Esophagus muscularis mucosa (tissue), 4 donors: Measurements from ENCODE around the gene ANK2. TPM values are rescaled to one million over a fixed set of nuclear protein-coding genes. Genes with fewer than 3 reads are reported as not detected.

Source experiments
- DNase-seq: peaks from one replicate; pipeline ENCODE4 v3.0.0-alpha.2; 2017; ENCODE audit errors: extremely low spot score
- H3K27ac ChIP-seq, 4 donors: fragments of 200-600 bp; sonication (generic); replicated peaks in 1 of 4; 1 replicate in 3 of 4; 2 replicates in 1 of 4; pipeline ENCODE4 v1.5.1; 2016 to 2019; ENCODE audit warnings: mild to moderate bottlenecking in 1 of 4
- H3K27me3 ChIP-seq, 4 donors: fragments of 200-600 bp; sonication (generic); one replicate each; pipeline versions ENCODE4 v1.5.1 to v1.6.0; 2016 to 2019
- H3K36me3 ChIP-seq, 4 donors: fragments of 200-600 bp; sonication (generic); one replicate each; pipeline ENCODE4 v1.5.1; 2016 to 2019
- H3K4me1 ChIP-seq, 4 donors: fragments of 200-600 bp; sonication (generic); one replicate each; pipeline ENCODE4 v1.5.1; 2016 to 2019
- H3K4me3 ChIP-seq, 4 donors: fragments of 200-600 bp; sonication (generic); 1 replicate in 2 of 4; 2 replicates in 2 of 4; pipeline ENCODE4 v1.5.1; 2016 to 2019; ENCODE audit warnings: mild to moderate bottlenecking in 4 of 4, moderate library complexity in 1 of 4
- H3K9me3 ChIP-seq, 4 donors: fragments of 200-600 bp; sonication (generic); 1 replicate in 3 of 4; 2 replicates in 1 of 4; pipeline ENCODE4 v1.5.1; 2016 to 2019
- CTCF ChIP-seq, 3 experiments: fragments of 200-600 bp in 2 of 3; fragments of 450-650 bp in 1 of 3; sonication (generic) in 2 of 3; IDR thresholded peaks; one replicate each; pipeline ENCODE4 v1.5.1; 2017 to 2019; ENCODE audit warnings: antibody characterized with exemption in 3 of 3, mild to moderate bottlenecking in 2 of 3, moderate library complexity in 1 of 3
- EP300 ChIP-seq: sonication (generic); formaldehyde crosslinking; IDR thresholded peaks from one replicate; pipeline ENCODE4 v1.6.1; 2017; ENCODE audit warnings: antibody characterized with exemption
- POLR2A ChIP-seq: fragments of 450-650 bp; IDR thresholded peaks from one replicate; pipeline ENCODE4 v1.6.1; 2017; ENCODE audit warnings: antibody characterized with exemption, moderate library complexity, mild to moderate bottlenecking, low read depth
- POLR2AphosphoS5 ChIP-seq, 2 donors: sonication (generic); formaldehyde crosslinking; IDR thresholded peaks; one replicate each; pipeline ENCODE4 v1.6.1; 2017; ENCODE audit warnings: antibody characterized with exemption in 2 of 2
- WGBS: methylation state at CpG from one replicate; pipeline ENCODE4 v1.1.5; 2018; 5-methylcytosine and 5-hydroxymethylcytosine counted together
- intact Hi-C: fragments of 100-400 bp; cut with DNase I; formaldehyde crosslinking; loops from one replicate; pipeline ENCODE4 v1.15.1; 2023
- total RNA-seq, 4 donors: library from RNA; depleted of rRNA; stranded (reverse); fragments of >200 nt; gene quantifications; one replicate each; pipeline versions ENCODE4 v1.1.0 to v1.2.1, GENCODE V29; 2016

Gene ANK2
- total RNA-seq, 4 donors from 2014 or later: 76.8 to 88.0 (median 82.8) TPM

- Histone ChIP-seq H3K36me3 (peaks cover 0 to 35% (median 13%) of the 10 kb centered on the region in 4 donors), H3K9me3 (no peaks in the 10 kb centered on the region), H3K4me1 (peaks cover 0 to 7% (median 0%) of the 10 kb centered on the region in 4 donors), H3K27me3 (no peaks in the 10 kb centered on the region), H3K27ac (no peak overlapping the region), H3K4me3 (no peak overlapping the region)
- TF ChIP-seq CTCF (IDR thresholded peaks at IDR 0.05): no peak
- DNase-seq: no peak
- intact Hi-C loops: no loop called here
Measured at GRCh38 chr4:113350576-113350975, 301.1 kb downstream of the ANK2 start.

GRCh38 chr4:113355550-113356371 lies 306.3 kb downstream of the ANK2 start:
- 51% methylated on average over 8 of the region's 13 CpGs for WGBS
- no peaks in the 10 kb centered on the region for H3K9me3 ChIP-seq
- intact Hi-C loops: no loop called here
- TF ChIP-seq POLR2A: no peak
- TF ChIP-seq EP300: no peak
- TF ChIP-seq POLR2AphosphoS5 (IDR thresholded peaks at IDR 0.05): no peak
- TF ChIP-seq CTCF (IDR thresholded peaks at IDR 0.05): no peak
- no peak overlapping the region for H3K27ac ChIP-seq
- H3K27me3 ChIP-seq: no peaks in the 10 kb centered on the region
- H3K4me3 ChIP-seq: peak overlapping the region in 1 of 4 donors; percentile 0
- H3K4me1 ChIP-seq: peaks cover 0 to 8% (median 0%) of the 10 kb centered on the region in 4 donors
- no peak for DNase-seq
- H3K36me3 ChIP-seq: peaks cover 0 to 32% (median 8%) of the 10 kb centered on the region in 4 donors

- H3K9me3 ChIP-seq: no peaks in the 10 kb centered on the region
- H3K27me3 ChIP-seq: no peaks in the 10 kb centered on the region
- intact Hi-C loops: no loop called here
- WGBS: 98% methylated on average over 3 of the region's 3 CpGs
- no peak overlapping the region for H3K27ac ChIP-seq
- H3K4me1 ChIP-seq: peaks cover 0 to 8% (median 0%) of the 10 kb centered on the region in 4 donors
- TF ChIP-seq CTCF (IDR thresholded peaks at IDR 0.05) (no peak), EP300 (no peak), POLR2AphosphoS5 (IDR thresholded peaks at IDR 0.05) (no peak), POLR2A (no peak)
- H3K36me3 ChIP-seq: peaks cover 0 to 36% (median 8%) of the 10 kb centered on the region in 4 donors
- no peak for DNase-seq
- no peak overlapping the region for H3K4me3 ChIP-seq
Measured at GRCh38 chr4:113356453-113356852, 307.0 kb downstream of the ANK2 start.

GRCh38 chr4:113358784-113359183 lies 309.3 kb downstream of the ANK2 start:
- WGBS: 91% methylated on average over 5 of the region's 5 CpGs
- no peak overlapping the region for H3K27ac ChIP-seq
- H3K36me3 ChIP-seq: peaks cover 0 to 36% (median 11%) of the 10 kb centered on the region in 4 donors
- no peaks in the 10 kb centered on the region for H3K9me3 ChIP-seq
- DNase-seq: no peak
- H3K27me3 ChIP-seq: no peaks in the 10 kb centered on the region
- intact Hi-C loops: no loop called here
- no peak overlapping the region for H3K4me3 ChIP-seq
- TF ChIP-seq CTCF (IDR thresholded peaks at IDR 0.05): no peak
- no peak for TF ChIP-seq POLR2A
- no peak for TF ChIP-seq EP300
- TF ChIP-seq POLR2AphosphoS5 (IDR thresholded peaks at IDR 0.05): no peak
- H3K4me1 ChIP-seq: peaks cover 0 to 8% (median 0%) of the 10 kb centered on the region in 4 donors
